Keratinocyte (primary cell): ENCODE results near the gene KIFAP3. TPM values are rescaled to one million over a fixed set of nuclear protein-coding genes. Genes with fewer than 3 reads are reported as not detected.
A peak's percentile ranks its signal among the peaks of the same experiment; 100 is the strongest.

Experiments used
- DNase-seq: peaks from one replicate; pipeline ENCODE4 v3.0.0-alpha.2; 2011; ENCODE audit warnings: low read depth, missing footprints, low spot score
- FAIRE-seq: peaks from 2 replicates; lab custom pipeline; 2011; peaks lifted over from hg19 to GRCh38; lab: Jason Lieb, UNC
- H2AFZ ChIP-seq: 2 replicates; pipeline ENCODE4 v1.6.0; 2012; ENCODE audit warnings: low read length, control low read depth, inconsistent platforms; ENCODE audit not compliant: control insufficient read depth
- H3K27ac ChIP-seq: 2 replicates; pipeline ENCODE4 v1.5.1; 2011; ENCODE audit warnings: low read length; ENCODE audit not compliant: control insufficient read depth, insufficient read depth
- H3K27me3 ChIP-seq: 3 replicates; pipeline ENCODE4 v1.6.0; 2011; ENCODE audit warnings: low read length; ENCODE audit not compliant: control insufficient read depth, insufficient read depth; ENCODE audit errors: extremely low read depth
- H3K36me3 ChIP-seq, 2 experiments: 2 replicates in 1 of 2; 3 replicates in 1 of 2; pipeline ENCODE4 v1.5.1; 2011; ENCODE audit warnings: low read length in 2 of 2, mild to moderate bottlenecking in 1 of 2; ENCODE audit not compliant: control insufficient read depth in 2 of 2, insufficient read depth in 2 of 2; ENCODE audit errors: extremely low read depth in 1 of 2
- H3K4me1 ChIP-seq: 3 replicates; pipeline ENCODE4 v1.5.1; 2011; ENCODE audit warnings: low read length; ENCODE audit not compliant: control insufficient read depth, insufficient read depth; ENCODE audit errors: extremely low read depth
- H3K4me2 ChIP-seq: 3 replicates; pipeline ENCODE4 v1.6.0; 2011; ENCODE audit warnings: low read depth, low read length; ENCODE audit not compliant: control insufficient read depth, insufficient read depth; ENCODE audit errors: extremely low read depth
- H3K4me3 ChIP-seq, 3 experiments: fragments of 200-600 bp in 1 of 3; sonication (generic) in 1 of 3; 2 replicates in 2 of 3; 3 replicates in 1 of 3; pipeline ENCODE4 v1.5.1; 2011 to 2016; ENCODE audit warnings: low read length in 3 of 3, mild to moderate bottlenecking in 3 of 3, control low read depth in 2 of 3, inconsistent platforms in 1 of 3, low read depth in 1 of 3, mixed read lengths in 1 of 3, mixed run types in 1 of 3, moderate library complexity in 1 of 3; ENCODE audit not compliant: control insufficient read depth in 2 of 3, insufficient read depth in 2 of 3; ENCODE audit errors: extremely low read depth in 1 of 3
- H3K79me2 ChIP-seq: 2 replicates; pipeline ENCODE4 v1.6.0; 2012; ENCODE audit warnings: low read length; ENCODE audit not compliant: control insufficient read depth, insufficient read depth
- H3K9ac ChIP-seq: 3 replicates; pipeline ENCODE4 v1.6.0; 2011; ENCODE audit warnings: low read length; ENCODE audit not compliant: control insufficient read depth, insufficient read depth; ENCODE audit errors: extremely low read depth
- H3K9me1 ChIP-seq: 3 replicates; pipeline ENCODE4 v1.6.0; 2011; ENCODE audit warnings: low read length; ENCODE audit not compliant: control insufficient read depth, insufficient read depth; ENCODE audit errors: extremely low read depth
- H3K9me3 ChIP-seq: 2 replicates; pipeline ENCODE4 v1.5.1; 2012; ENCODE audit warnings: low read depth, low read length; ENCODE audit not compliant: control insufficient read depth
- H4K20me1 ChIP-seq: 3 replicates; pipeline ENCODE4 v1.6.0; 2011; ENCODE audit warnings: low read length; ENCODE audit not compliant: control insufficient read depth, insufficient read depth; ENCODE audit errors: extremely low read depth
- CTCF ChIP-seq, 3 experiments: IDR thresholded peaks in 1 of 3; conservative IDR thresholded peaks in 1 of 3; optimal IDR thresholded peaks in 1 of 3; 2 replicates in 2 of 3; 3 replicates in 1 of 3; pipeline versions ENCODE3 to v1.5.1; 2011; ENCODE audit warnings: low read length in 3 of 3, mild to moderate bottlenecking in 3 of 3, moderate library complexity in 2 of 3, control low read depth in 1 of 3, inconsistent platforms in 1 of 3; ENCODE audit not compliant: insufficient read depth in 2 of 3; ENCODE audit errors: extremely low read depth in 1 of 3
- EZH2 ChIP-seq: IDR thresholded peaks from one replicate; pipeline ENCODE4 v1.6.1; 2012; ENCODE audit warnings: inconsistent platforms, mild to moderate bottlenecking, low read length, moderate library complexity
- dilution Hi-C: fragments of 300-500 bp; cut with MboI; formaldehyde crosslinking; loops from one replicate; pipeline ENCODE4 v1.7.0; 2020; ENCODE audit warnings: low sequenced_read_pairs; ENCODE audit not compliant: extremely low pct_ligation_motif_present
- polyA plus RNA-seq, 5 experiments: library from polyadenylated mRNA; depleted of rRNA in 3 of 5; stranded (reverse) in 3 of 5; stranded (forward) in 1 of 5; unstranded in 1 of 5; fragments of >200 nt; gene quantifications; 1 replicate in 1 of 5; 2 replicates in 3 of 5; 3 replicates in 1 of 5; pipeline versions ENCODE4 v1.2.1 to v1.2.3, GENCODE V29; 2011 to 2012; ENCODE audit warnings: missing spikeins in 2 of 5, low read depth in 1 of 5, low replicate concordance in 1 of 5

KIFAP3 gene
- polyA plus RNA-seq, 1 donor (not counting 4 experiments of a cell fraction or from before 2014, with no cell fraction given) = 25.2 TPM

- H3K27me3 ChIP-seq = no peaks in the 10 kb centered on the region
- no peak overlapping the region for H3K4me3 ChIP-seq
- FAIRE-seq (peak; percentile 95), DNase-seq (peak; percentile 38)
- H3K27ac ChIP-seq = peak overlapping the region; percentile 36
- no peaks in the 10 kb centered on the region for H3K36me3 ChIP-seq
- TF ChIP-seq CTCF (optimal IDR thresholded peaks at IDR 0.05 in 1 of 3, IDR thresholded peaks at IDR 0.05 in 1 of 3, conservative IDR thresholded peaks at IDR 0.05 in 1 of 3; ENCODE audit: extremely low read depth in 1 of 3, insufficient read depth in 2 of 3, low read length in 3 of 3) (no peak), EZH2 (no peak)
- H3K9ac ChIP-seq = no peak overlapping the region
- H3K9me1 ChIP-seq = no peaks in the 10 kb centered on the region
- peaks cover 16% of the 10 kb centered on the region for H3K4me1 ChIP-seq
- H3K79me2 ChIP-seq = no peaks in the 10 kb centered on the region
- dilution Hi-C loops = no loop called here
- no peaks in the 10 kb centered on the region for H4K20me1 ChIP-seq
- peak overlapping the region; percentile 59 for H2AFZ ChIP-seq
- no peaks in the 10 kb centered on the region for H3K9me3 ChIP-seq
- H3K4me2 ChIP-seq = peak overlapping the region; percentile 31
These were observed 75.2 kb downstream of the KIFAP3 start for GRCh38 chr1:169999331-169999741.

GRCh38 chr1:169995993-169996392, 78.5 kb downstream of the KIFAP3 start:
- dilution Hi-C loops = no loop called here
- no peak overlapping the region for H3K9ac ChIP-seq

More at GRCh38 chr1:169995993-169996392, 78.5 kb downstream of the KIFAP3 start:
- FAIRE-seq (no peak), DNase-seq (no peak)
- Histone ChIP-seq H3K4me3 (no peak overlapping the region), H3K27ac (no peak overlapping the region), H2AFZ (no peak overlapping the region), H3K9me1 (no peaks in the 10 kb centered on the region), H3K27me3 (no peaks in the 10 kb centered on the region), H3K36me3 (no peaks in the 10 kb centered on the region), H3K79me2 (no peaks in the 10 kb centered on the region), H3K4me2 (no peak overlapping the region), H3K9me3 (no peaks in the 10 kb centered on the region), H4K20me1 (no peaks in the 10 kb centered on the region), H3K4me1 (peaks cover 16% of the 10 kb centered on the region)
- no peak for TF ChIP-seq EZH2
- no peak for TF ChIP-seq CTCF (optimal IDR thresholded peaks at IDR 0.05 in 1 of 3, IDR thresholded peaks at IDR 0.05 in 1 of 3, conservative IDR thresholded peaks at IDR 0.05 in 1 of 3; ENCODE audit: extremely low read depth in 1 of 3, insufficient read depth in 2 of 3, low read length in 3 of 3)
